HG03432 (cell line): ENCODE results near the gene KRIT1.
"Not testable (repeated sequence)": the region's sequence is repeated elsewhere in the genome, so short reads cannot be mapped to it uniquely, and the experiment has no call there.

ENCODE experiments used
- ATAC-seq: cut with Tn5 transposase; IDR thresholded peaks from one replicate; pipeline ENCODE4 v1.9.1; 2021; ENCODE audit warnings: mild to moderate bottlenecking, moderate library complexity; ENCODE audit not compliant: unreplicated experiment

Gene KRIT1

DNA sequence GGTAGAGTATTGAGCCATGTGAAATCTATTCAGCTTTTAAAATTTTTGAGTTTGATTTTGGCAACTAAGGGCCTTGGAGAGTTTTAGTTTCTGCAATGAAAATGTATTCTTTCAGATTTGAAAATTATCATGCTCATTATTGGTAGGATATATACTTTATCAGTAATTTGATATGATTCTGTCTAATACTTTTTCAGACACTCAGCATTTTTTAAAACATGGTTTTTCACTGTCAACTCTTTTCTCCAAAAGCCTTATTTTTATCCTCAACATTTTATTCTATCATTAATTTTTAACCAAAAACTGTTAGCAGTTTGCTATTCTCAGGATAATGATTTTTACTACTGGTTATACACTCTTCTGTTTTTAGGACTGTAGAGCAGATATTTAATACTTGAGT is 4.9 kb upstream of the KRIT1 start:
- ATAC-seq = no peak

DNA sequence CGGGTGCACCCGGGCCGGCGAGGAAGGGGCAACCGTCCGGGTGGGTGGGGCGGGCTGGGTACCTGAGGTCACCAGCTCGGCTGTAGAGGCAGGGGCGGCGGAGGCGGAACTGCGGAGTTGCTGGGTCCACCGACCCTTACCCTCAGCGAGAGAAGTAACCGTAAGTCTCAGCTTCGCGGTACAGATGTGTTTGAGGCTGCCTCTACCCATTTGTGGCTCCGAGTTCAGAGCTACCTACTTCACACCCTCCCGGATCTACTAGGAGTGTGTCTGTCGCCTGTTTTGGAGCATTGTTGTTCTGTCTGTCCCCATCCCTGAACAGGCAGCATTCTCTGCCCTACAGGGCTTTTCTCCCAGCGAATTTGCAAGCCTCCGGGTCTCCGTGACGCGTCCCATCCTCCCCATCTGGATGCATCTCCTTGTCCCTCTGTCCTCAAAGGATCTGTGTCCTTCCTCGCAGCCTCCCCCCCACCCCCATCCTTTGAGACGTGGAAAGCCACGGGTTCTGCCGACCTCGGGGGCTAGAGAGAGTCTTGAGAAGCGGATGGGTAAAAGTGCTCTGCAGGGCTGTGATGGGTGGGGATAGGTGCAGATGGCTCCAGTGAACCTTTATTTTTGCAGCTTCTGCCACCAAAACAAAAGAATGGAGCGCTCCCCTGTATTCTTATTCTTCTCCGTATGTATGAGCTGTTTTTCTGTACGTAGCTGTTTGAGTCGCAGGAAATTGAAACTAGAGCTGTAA is 817 bp upstream of the KRIT1 start:
- peak; percentile 30 for ATAC-seq

DNA sequence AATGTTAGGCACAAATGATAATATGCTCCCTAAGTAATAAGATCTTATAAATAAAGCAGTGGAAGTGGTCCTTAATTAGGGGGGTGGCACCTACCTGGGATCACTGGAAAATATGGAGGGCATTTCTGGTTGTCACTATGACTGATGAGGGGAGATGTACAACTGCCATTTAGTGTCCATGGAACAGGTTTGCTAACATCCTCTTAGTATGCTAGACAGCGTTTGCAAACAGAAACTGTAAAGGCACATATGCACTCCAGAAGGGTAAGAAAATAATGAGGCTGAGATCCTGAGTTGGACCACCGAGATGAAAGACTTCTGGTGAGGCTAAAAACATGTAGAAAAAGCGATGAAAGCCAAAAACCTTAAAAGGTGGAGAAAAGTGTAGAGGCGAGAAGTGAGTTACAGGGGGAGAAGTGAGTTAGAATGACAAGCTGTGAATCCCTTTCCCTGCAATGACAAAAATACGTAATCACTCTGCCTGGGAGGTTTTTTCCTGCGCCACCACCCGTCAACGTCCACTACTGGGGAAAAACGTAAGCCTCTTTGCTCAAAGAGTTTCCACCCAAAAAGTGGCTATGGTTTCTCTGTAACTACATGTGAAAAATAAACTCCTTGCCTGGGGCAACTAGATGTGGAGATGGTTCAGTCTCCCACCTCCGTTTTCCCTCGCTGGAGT is 767 bp downstream of the KRIT1 start:
- ATAC-seq = no peak

DNA sequence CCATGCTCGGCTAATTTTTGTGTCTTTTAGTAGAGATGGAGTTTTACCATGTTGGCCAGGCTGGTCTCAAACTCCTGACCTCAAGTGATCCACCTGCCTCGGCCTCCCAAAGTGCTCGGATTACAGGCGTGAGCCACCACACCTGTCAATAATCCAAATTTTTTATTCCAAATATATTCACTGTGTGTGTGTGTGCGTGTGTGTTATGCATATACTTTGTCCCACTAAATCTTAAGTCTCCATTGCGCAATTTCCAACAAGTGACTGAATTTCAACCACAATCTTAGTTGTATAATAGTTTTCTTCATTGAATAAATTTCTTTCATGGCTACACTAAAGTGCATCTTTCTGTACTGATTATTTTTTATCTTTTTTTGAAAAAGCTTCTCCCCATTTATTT is 2.7 kb downstream of the KRIT1 start:
- ATAC-seq = no peak

DNA sequence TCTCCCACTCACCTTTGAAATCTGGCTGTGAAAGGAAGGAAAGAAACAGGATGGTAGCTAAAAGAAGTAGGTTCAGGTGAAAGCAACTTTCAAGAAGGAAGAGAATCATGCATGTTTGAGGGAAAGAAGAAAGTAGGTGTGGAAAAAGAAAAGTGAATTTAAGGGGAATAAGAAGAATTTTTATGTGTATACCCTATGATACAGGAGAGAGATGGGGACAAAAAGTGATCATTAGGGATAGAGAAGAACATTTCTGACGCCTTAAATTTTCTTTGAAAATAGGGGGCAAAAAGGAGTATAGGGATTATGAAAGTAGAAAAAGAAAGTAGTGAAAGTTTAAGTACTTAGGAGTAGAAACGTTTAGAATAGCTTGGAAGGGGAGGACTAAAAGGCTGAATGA is 15.2 kb downstream of the KRIT1 start:
- ATAC-seq = no peak

DNA sequence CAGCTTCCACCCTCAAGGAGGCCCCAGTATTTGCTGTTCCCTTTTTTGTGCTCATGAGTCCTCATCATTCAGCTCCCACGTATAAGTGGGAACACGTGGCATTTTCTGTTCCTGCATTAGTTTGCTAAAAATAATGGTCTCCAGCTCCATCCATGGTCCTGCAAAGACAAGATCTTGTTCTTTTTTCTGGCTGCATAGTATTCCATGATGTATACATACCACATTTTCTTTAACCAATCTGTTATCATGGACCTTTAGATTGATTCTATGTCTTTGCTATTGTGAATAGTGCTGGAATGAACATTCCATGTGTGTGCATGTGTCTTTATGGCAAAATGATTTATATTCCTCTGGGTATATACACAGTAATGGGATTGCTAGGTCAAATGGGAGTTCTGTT is 17.0 kb downstream of the KRIT1 start:
- no peak for ATAC-seq

DNA sequence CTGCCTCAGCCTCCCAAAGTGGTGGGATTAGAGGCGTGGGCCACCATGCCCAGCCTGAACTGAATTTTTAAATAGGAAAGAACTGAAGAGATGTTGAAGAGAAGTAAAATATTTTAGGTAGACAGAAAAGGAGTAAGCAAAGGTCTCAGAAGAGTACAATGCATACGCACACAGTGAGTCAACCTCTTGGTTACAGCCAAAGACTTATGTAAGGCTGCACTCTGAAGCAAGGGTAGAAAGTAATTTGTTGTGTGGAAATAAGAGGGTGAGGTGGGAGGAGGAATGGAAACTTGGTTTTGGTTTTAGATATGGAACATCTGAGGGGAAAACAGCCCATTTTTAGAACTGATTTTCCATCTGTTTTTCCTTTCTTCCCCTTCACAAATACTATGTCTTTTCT is 17.6 kb downstream of the KRIT1 start:
- no peak for ATAC-seq

DNA sequence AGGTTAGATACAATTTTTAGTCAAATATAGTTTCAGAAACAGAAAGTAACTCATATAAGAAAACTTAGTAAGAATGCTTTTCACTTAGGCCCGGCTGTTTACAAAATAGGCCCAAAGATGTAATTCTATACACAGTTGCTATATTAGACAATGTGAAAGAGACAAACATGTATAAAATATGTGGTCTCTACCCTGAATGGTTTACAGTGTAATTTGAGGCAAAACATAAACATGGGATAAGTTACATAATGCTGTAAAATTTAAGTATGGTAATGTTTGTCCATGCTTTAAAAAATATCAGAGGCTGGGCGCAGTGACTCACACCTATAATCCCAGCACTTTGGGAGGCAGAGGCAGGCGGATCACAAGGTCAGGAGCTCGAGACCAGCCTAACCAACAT is 18.7 kb downstream of the KRIT1 start:
- no peak for ATAC-seq

DNA sequence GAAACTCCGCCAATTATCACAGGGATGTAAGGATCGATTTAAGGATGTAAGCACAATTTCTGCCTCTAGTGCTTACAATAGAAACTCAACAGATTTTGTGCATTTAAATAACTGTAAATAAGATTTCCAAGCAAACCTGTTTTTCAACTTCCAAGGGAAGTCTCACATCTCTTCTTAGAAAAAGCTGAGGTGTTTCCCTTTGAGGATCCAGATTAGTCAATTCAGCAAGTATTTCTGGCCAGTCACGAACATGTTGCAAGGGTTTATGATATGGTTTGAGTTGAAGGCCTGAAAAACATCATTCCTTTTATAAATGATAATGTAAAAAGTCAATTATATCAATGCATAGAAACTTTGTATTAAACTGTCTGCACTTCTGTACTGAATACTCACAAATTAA is 23.9 kb downstream of the KRIT1 start:
- ATAC-seq = no peak

DNA sequence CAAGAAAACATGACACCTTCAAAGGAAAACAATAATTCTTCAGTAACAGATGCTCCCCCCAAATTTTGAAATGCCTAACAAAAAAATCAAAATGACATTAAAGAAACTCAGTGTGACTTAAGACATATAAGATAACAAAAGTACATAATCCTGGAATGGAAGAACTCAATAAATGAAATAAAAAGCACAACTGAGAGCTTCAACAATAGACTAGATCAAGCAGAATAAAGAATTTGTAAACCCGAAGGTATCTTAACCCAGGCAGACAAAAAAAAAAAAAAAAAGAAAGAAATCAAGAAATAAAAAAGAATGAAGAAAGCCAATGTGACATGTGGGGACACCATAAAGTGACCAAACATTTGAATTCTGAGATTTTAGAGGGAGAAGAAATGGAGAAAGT is 39.0 kb downstream of the KRIT1 start:
- no peak for ATAC-seq

DNA sequence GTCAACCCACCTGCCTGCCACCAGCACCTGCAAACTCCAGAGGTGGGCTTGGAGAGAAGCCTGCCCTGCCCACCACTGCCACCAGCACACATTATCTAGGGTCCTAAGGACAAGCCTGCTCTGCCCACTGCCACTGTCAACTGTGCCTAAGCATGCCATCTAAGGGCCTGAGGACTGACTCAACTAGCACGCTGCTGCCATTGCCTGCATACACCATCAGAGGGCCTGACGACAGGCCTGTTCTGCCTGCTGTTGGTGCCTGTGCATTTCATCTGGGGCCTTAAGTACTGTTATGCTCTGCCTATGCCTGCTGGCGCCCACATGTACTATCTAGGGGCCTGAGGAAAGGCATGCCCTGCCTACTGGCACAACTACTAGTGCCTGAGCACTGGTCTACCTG is 39.7 kb downstream of the KRIT1 start:
- no peak for ATAC-seq

DNA sequence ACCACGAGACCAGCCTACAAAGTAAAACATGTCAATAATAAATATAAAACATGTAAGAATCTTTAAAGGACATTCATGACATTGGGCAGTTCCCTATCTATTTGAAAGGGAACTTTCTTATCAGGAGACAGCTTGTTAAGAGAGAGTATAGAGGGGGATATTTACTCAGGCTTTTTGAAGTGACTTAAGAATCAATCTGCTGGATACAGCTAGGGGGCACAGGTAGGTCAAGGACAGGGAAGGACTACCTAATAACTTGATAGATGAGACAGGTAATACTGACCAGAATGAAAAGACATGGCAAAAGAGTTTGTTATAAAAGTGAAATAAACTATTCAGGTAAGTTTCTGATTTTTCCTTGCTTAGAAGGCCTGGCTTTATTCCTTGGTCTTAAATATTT is 44.9 kb downstream of the KRIT1 start:
- no peak for ATAC-seq

DNA sequence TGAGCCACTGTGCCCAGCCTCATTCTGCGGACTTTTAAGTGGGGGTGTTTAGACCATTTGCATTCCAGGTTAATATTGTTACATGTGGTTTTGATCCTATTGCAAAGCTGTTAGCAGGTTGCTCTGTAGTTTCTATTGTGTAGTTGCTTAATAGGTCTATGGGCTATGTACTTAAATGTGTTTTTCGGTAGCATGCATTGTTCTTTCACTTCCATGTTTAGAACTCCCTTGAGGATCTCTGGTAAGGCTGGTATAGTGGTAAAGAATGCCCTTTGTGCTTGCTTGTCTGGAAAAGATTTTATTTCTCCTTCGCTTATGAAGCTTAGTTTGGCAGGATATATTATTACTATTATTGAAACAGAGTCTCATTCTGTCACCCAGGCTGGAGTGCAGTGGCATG is 53.4 kb downstream of the KRIT1 start:
- no peak for ATAC-seq

DNA sequence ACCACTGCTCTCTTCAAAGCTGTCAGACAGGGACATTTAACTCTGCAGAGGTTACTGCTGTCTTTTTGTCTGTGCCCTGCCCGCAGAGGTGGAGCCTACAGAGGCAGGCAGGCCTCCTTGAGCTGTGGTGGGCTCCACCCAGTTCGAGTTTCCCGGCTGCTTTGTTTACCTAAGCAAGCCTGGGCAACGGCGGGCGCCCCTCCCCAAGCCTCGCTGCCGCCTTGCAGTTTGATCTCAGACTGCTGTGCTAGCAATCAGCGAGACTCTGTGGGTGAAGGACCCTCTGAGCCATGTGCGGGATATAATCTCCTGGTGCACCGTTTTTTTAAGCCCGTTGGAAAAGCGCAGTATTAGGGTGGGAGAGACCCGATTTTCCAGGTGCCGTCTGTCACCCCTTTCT is 56.5 kb downstream of the KRIT1 start:
- not testable (repeated sequence) for ATAC-seq

DNA sequence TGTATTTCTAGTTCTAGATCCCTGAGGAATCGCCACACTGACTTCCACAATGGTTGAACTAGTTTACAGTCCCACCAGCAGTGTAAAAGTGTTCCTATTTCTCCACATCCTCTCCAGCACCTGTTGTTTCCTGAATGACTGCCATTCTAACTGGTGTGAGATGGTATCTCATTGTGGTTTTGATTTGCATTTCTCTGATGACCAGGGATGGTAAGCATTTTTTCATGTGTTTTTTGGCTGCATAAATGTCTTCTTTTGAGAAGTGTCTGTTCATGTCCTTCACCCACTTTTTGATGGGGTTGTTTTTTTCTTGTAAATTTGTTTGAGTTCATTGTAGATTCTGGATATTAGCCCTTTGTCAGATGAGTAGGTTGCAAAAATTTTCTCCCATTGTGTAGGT is 61.4 kb downstream of the KRIT1 start:
- ATAC-seq = not testable (repeated sequence)

DNA sequence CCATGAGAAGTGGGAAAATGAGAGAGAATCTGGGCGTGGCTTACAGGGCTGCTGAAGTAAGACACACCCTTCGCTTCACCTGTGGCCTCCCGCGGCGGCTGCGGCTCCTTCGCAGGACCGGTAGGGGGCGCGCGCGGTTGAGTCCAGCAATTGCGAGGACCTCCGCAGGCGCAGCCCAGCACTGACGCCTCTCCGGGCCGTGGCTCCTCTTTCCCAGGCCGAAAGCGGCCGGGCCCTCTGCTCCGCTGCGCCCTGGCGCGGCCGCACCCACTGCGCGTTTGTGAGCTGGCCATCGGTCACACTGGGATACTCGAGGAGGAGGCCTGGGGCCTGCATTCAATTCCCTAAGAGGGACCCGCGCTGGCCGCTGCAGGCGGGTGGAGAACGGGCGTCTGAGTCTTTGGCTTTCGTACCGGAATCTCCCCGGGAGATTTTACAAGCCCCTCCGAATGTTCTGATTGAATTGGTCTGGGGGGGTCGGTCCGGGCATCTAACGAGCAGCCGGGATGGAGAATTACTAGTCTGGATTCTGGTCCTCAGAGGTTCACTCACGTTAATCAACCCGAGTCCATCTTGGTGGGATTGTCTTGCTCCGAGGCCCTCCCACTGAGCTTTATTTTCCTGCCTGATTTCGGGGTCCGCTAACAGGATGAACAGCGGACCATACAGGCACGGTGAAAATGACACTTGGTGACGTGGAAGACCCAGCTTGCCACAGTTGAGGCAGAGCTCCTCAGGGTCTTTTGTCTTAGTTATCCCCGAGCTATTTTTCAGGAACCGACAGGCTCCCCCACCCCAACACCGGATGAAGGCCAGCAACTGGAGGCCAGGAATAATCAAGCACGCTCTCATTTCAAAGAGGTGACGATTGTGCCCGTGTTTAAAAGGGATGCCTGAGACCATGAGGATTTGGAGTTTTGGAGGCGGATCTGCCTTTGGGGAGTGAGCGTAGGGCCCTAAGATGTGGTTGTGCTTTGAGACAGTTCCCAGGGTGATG is 66.5 kb downstream of the KRIT1 start, which contains the start of gene LRRD1:
Gene LRRD1, minus strand, starts transcription at position 215 of the 997 bp plus-strand sequence. CDS start 13,940 bp downstream, outside the sequence.
- ATAC-seq = peak; percentile 100

DNA sequence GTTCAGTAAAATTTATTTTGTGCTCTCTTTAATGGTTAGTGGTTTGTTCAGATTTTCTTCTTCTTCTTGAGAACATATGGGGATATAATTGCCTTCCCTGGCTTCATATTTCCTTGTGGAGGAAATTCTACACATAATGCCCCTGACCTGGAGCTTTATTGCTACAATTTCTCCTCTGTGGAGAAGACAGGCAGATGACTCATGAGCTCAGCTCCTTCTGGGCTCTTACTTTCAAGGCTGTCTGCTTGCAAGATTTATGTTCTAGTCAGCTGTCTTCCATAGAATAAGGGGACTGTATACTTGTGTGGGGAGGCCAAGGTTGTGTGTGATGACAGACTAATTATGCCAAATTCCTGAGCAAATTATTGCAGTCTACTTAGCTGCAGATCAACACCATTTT is 68.4 kb downstream of the KRIT1 start:
- ATAC-seq = no peak

DNA sequence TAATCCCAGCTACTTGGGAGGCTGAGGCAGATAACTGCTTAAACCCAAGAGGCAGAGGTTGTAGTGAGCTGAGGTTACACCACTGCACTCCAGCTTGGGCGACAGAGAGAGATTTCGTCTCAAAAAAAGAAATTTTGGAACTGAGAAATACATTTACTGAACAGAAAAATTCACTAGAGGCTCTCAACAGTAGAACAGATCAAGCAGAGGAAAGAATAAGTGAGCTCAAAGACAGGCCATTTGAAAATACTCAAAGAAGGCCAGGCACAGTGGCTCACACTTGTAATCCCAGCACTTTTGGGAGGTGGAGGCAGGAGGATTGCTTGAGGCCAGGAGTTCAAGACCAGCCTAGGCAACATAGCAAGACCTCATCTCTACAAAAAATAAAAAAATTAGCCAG is 76.2 kb downstream of the KRIT1 start:
- ATAC-seq = not testable (repeated sequence)

DNA sequence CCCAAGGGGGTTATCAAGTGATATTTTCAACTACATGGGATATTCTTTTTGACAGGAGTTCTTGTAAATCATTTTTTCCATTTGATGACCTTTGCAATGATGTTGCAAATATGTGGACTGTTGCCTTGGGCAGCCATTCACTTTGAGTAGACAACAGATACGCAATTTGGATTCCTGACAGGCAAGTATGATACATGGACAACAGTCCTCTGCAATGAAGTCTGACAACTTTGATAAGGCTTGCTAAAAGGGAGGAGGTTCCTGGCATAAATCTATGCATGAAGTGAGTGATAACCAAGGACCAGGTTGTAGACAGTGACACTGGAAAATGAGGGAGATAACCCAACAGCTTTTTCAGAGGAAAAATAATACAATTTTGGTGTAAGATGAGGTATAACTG is 84.4 kb downstream of the KRIT1 start:
- no peak for ATAC-seq

DNA sequence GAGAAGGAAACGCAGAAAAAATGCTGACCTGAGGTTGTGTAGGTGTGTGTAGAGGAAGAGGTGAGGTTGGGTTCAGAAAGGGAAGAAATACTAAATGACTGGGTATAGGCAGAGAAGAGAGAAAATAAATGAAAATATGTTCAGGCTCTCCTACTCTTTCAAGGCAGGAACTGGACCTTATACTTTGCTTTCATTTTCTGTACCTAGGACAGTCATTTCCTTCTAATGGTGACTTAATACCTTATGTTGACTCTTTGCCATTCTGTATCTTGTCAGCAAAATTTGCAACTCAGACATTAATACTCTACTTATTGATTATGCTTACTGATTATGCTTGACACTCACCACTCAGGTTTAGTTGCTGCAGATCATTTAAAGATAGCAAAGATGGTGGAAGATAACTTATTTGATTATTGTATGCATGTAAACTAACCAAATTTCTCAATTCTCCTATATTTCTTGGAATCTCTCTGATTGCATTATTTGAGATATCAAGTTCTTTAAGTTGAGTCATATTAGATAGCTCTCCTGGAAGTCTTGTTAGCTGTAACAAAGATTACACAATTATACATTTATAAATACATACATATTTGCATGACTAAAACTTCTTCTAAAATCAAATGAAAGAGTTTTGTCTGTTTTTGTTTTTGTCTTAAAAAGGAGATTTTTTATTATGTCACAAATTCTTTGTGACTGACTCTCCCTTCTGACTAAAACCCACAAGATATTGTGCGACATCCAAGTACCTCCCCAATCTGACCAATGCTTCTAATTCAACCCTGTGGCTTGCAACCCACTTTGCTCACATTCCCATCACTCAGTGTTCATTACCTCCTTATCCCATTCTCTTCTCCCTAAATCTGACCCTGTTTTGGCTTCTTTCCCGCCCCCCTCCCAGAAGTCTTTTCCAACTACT is 86.8 kb downstream of the KRIT1 start:
- ATAC-seq = peak; percentile 79
